B cell (primary cell): Measurements from ENCODE around the gene ZNF789. TPM values are rescaled to one million over a fixed set of nuclear protein-coding genes. Genes with fewer than 3 reads are reported as not detected.
A peak's percentile ranks its signal among the peaks of the same experiment; 100 is the strongest.

ENCODE experiments used
- ATAC-seq: fragments of 200-7000 bp; cut with Tn5 transposase; one replicate; pipeline ENCODE4 v1.10.0; 2021; ENCODE audit warnings: low read depth, mild to moderate bottlenecking, moderate number of reproducible peaks, moderate library complexity
- CTCF ChIA-PET: fragments of 350-600 bp; sonication (Branson Sonifier 250); formaldehyde crosslinking; loops from one replicate; lab custom pipeline; 2021; ENCODE audit warnings: antibody characterized with exemption, inconsistent platforms; lab: Charles Lee
- POLR2A ChIA-PET: fragments of 350-600 bp; sonication (Branson Sonifier 250); formaldehyde crosslinking; loops from one replicate; lab custom pipeline; 2021; ENCODE audit warnings: antibody characterized with exemption; lab: Charles Lee
- DNase-seq: peaks from one replicate; pipeline ENCODE4 v3.0.0; 2013
- H2AFZ ChIP-seq: 2 replicates; pipeline ENCODE4 v1.6.1; 2012; ENCODE audit warnings: mild to moderate bottlenecking, low read depth, low read length; ENCODE audit not compliant: insufficient read depth, poor library complexity, severe bottlenecking
- H3K27ac ChIP-seq, 2 donors: 1 replicate in 1 of 2; 2 replicates in 1 of 2; pipeline ENCODE4 v1.5.1; 2012 to 2013; ENCODE audit warnings: low read length in 2 of 2, mild to moderate bottlenecking in 2 of 2, moderate library complexity in 1 of 2
- H3K27me3 ChIP-seq, 4 experiments: fragments of 200-600 bp in 1 of 4; sonication (generic) in 1 of 4; replicated peaks in 1 of 4; 1 replicate in 2 of 4; 2 replicates in 2 of 4; pipeline versions ENCODE4 v1.6.1 to v1.7.0; 2013 to 2016; ENCODE audit warnings: low read length in 3 of 4, mild to moderate bottlenecking in 2 of 4, mixed read lengths in 1 of 4, moderate library complexity in 1 of 4; ENCODE audit not compliant: insufficient read depth in 4 of 4, control insufficient read depth in 3 of 4; ENCODE audit errors: control extremely low read depth in 1 of 4
- H3K36me3 ChIP-seq, 2 experiments: replicated peaks in 1 of 2; 1 replicate in 1 of 2; 2 replicates in 1 of 2; pipeline versions ENCODE4 v1.6.1 to v1.7.1; 2013; ENCODE audit warnings: low read length in 1 of 2; ENCODE audit not compliant: insufficient read depth in 2 of 2, control insufficient read depth in 1 of 2; ENCODE audit errors: control extremely low read depth in 1 of 2, extremely low read depth in 1 of 2
- H3K4me1 ChIP-seq, 2 donors: fragments of 200-600 bp in 1 of 2; sonication (generic) in 1 of 2; 1 replicate in 1 of 2; 2 replicates in 1 of 2; pipeline versions ENCODE4 v1.5.1 to v1.6.1; 2013 to 2017; ENCODE audit warnings: low read length in 2 of 2; ENCODE audit not compliant: control insufficient read depth in 2 of 2, insufficient read depth in 2 of 2
- H3K4me2 ChIP-seq: replicated peaks from 2 replicates; pipeline ENCODE3; 2012; ENCODE audit warnings: mild to moderate bottlenecking, low read depth, low read length; ENCODE audit not compliant: poor library complexity, severe bottlenecking
- H3K4me3 ChIP-seq, 5 experiments: fragments of 200-600 bp in 1 of 5; sonication (generic) in 1 of 5; 1 replicate in 3 of 5; 2 replicates in 2 of 5; pipeline versions ENCODE4 v1.5.1 to v1.7.0; 2011 to 2016; ENCODE audit warnings: low read length in 4 of 5, mild to moderate bottlenecking in 4 of 5, low read depth in 2 of 5, control low read depth in 1 of 5, moderate library complexity in 1 of 5; ENCODE audit not compliant: insufficient read depth in 1 of 5; ENCODE audit errors: control extremely low read depth in 1 of 5, extremely low read depth in 1 of 5
- H3K79me2 ChIP-seq: fragments of 200-600 bp; sonication (generic); one replicate; pipeline ENCODE4 v1.6.0; 2016; ENCODE audit warnings: low read length; ENCODE audit not compliant: control insufficient read depth, insufficient read depth
- H3K9ac ChIP-seq: fragments of 200-600 bp; sonication (generic); 2 replicates; pipeline ENCODE4 v1.6.1; 2017; ENCODE audit warnings: mild to moderate bottlenecking, low read length, moderate library complexity
- H3K9me3 ChIP-seq, 3 donors: one replicate each; pipeline versions ENCODE4 v1.6.1 to v1.7.1; 2013; ENCODE audit warnings: low read length in 2 of 3; ENCODE audit not compliant: control insufficient read depth in 2 of 3, insufficient read depth in 1 of 3; ENCODE audit errors: control extremely low read depth in 1 of 3
- H4K20me1 ChIP-seq: 2 replicates; pipeline ENCODE4 v1.6.0; 2012; ENCODE audit warnings: mild to moderate bottlenecking, low read length; ENCODE audit not compliant: insufficient read depth, control insufficient read depth, poor library complexity, severe bottlenecking
- H3K27ac Mint-ChIP-seq: one replicate; pipeline ENCODE4 v1.8.0; 2021; ENCODE audit warnings: mixed read lengths
- H3K27me3 Mint-ChIP-seq: one replicate; pipeline ENCODE4 v1.8.0; 2021; ENCODE audit warnings: mixed read lengths
- H3K4me1 Mint-ChIP-seq: one replicate; pipeline ENCODE4 v1.8.0; 2021; ENCODE audit warnings: mixed read lengths
- H3K4me3 Mint-ChIP-seq: one replicate; pipeline ENCODE4 v1.8.0; 2021; ENCODE audit warnings: mixed read lengths
- H3K9me3 Mint-ChIP-seq: one replicate; pipeline ENCODE4 v1.8.0; 2022; ENCODE audit warnings: mixed read lengths; ENCODE audit not compliant: insufficient read depth
- EZH2 ChIP-seq: IDR thresholded peaks from 2 replicates; pipeline ENCODE4 v1.6.1; 2012; ENCODE audit warnings: borderline replicate concordance, low read depth, mild to moderate bottlenecking, moderate library complexity, low read length; ENCODE audit not compliant: insufficient read depth, poor library complexity, severe bottlenecking
- WGBS: methylation state at CpG from one replicate; pipeline ENCODE4 v1.1.5; 2013; ENCODE audit warnings: missing lambda C conversion rate; ENCODE audit not compliant: insufficient coverage; 5-methylcytosine and 5-hydroxymethylcytosine counted together
- intact Hi-C: fragments of 100-400 bp; cut with micrococcal nuclease; formaldehyde crosslinking; loops from one replicate; pipeline ENCODE4 v1.10.0; 2022
- polyA plus RNA-seq: library from polyadenylated mRNA; depleted of rRNA; stranded (reverse); fragments of >200 nt; gene quantifications from 2 replicates; pipeline ENCODE4 v1.2.3, GENCODE V29; 2012
- total RNA-seq, 2 donors: library from RNA; stranded (reverse); fragments of 120-200 nt in 1 of 2; gene quantifications; 1 replicate in 1 of 2; 2 replicates in 1 of 2; pipeline versions ENCODE4 v1.2.3 to v1.2.4, GENCODE V29; 2013 to 2022
- TF ChIP-seq, protein P1 (sequence below): fragments of 200-600 bp; IDR thresholded peaks from one replicate; pipeline ENCODE4 v1.8.0; 2022; ENCODE audit warnings: antibody characterized with exemption, mild to moderate bottlenecking

The ZNF789 gene
- total and polyA plus RNA-seq, 2 donors (not counting 1 experiment from before 2014, with no cell fraction given), result 16.4 to 36.7 TPM

DNA sequence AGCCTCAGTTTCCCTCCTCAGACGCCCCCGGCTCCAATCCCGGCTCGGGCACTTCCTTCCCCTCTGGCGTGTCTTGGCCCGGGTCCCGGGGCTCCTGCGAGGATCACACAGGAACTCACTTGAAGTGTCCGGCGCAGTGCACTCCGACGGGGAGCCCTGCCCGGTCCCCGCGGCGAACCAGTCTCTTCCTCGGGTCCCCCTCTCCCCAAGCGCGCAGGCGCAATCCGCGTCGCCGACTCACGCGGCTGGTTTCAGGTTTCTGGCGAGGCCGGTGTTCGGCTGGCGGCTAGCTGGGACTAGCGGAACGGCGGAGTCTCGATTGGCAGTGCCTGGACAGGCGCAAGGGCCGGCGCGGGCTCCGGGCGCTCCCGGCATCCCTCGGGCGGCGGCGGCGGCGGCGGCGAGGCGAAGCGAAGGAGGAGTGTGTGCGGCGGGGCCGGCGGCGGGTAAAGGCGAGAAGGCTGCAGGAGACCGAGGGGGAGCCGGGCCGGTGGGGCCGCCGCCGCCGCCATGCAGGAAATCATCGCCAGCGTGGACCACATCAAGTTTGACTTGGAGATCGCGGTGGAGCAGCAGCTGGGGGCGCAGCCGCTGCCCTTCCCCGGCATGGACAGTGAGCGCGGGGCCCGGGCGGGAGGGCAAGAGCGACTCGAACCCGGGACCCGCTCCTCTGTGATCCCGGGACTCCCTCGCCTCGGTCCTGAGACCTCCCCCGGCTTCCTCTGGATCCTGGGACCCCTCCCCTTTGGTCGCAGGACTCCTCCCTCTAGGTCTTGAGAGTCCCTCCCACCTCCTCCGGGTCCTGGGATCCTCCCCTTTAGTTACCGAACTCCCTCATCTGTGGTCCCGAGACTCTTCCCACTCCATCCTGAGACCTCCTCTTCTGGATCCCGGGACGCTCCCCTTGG, 33.9 kb upstream of the ZNF789 start, which contains the start of the genes CPSF4 and PTCD1:
Gene CPSF4, plus strand, starts transcription at position 371 of the 908 bp plus-strand sequence. Its CDS starts 140 bp downstream, at position 511.
Gene PTCD1, minus strand, starts transcription at position 226 of the 908 bp plus-strand sequence. CDS start 3,556 bp downstream, outside the sequence.
- no peaks in the 10 kb centered on the region for H3K9me3 Mint-ChIP-seq
- H3K27ac ChIP-seq, result peak within 1 kb of the TSS; percentile 59 to 79
- H3K4me1 Mint-ChIP-seq, result peaks cover 30% of the 10 kb centered on the region
- H4K20me1 ChIP-seq, result peaks cover 10% of the 10 kb centered on the region
- peaks cover 1 to 12% of the 10 kb centered on the region in 2 experiments for H3K36me3 ChIP-seq
- CTCF ChIA-PET, result interaction anchor here (0.6 to 1.4 kb wide), 3 partner anchors 21 to 73 kb away, joined by 3 to 4 read pairs (median 3); no protein-coding TSS in a partner anchor
- peak within 1 kb of the TSS; percentile 99 for H2AFZ ChIP-seq
- peak within 1 kb of the TSS; percentile 41 to 97 (median 92) for H3K4me3 ChIP-seq
- H3K79me2 ChIP-seq, result peaks cover 34% of the 10 kb centered on the region
- no peaks in the 10 kb centered on the region for H3K9me3 ChIP-seq
- H3K4me3 Mint-ChIP-seq, result peak within 1 kb of the TSS; percentile 97
- ATAC-seq (peak; percentile 96), DNase-seq (peak; percentile 93)
- peak within 1 kb of the TSS; percentile 97 for H3K4me2 ChIP-seq
- intact Hi-C loops, result loop anchor here (1.0 to 2.0 kb wide), 5 partner anchors 27 to 65 kb away; partner anchors contain the start of genes ARPC1B, ATP5MF, BUD31 and PDAP1
- H3K27me3 ChIP-seq, result no peaks in the 10 kb centered on the region
- peak within 1 kb of the TSS; percentile 91 for H3K9ac ChIP-seq
- peaks cover 12 to 28% of the 10 kb centered on the region in 2 donors for H3K4me1 ChIP-seq
- TF ChIP-seq, protein P1, sequence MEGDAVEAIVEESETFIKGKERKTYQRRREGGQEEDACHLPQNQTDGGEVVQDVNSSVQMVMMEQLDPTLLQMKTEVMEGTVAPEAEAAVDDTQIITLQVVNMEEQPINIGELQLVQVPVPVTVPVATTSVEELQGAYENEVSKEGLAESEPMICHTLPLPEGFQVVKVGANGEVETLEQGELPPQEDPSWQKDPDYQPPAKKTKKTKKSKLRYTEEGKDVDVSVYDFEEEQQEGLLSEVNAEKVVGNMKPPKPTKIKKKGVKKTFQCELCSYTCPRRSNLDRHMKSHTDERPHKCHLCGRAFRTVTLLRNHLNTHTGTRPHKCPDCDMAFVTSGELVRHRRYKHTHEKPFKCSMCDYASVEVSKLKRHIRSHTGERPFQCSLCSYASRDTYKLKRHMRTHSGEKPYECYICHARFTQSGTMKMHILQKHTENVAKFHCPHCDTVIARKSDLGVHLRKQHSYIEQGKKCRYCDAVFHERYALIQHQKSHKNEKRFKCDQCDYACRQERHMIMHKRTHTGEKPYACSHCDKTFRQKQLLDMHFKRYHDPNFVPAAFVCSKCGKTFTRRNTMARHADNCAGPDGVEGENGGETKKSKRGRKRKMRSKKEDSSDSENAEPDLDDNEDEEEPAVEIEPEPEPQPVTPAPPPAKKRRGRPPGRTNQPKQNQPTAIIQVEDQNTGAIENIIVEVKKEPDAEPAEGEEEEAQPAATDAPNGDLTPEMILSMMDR, result no peak
- no peak for TF ChIP-seq EZH2
- under 1% methylated on average over 89 of the region's 89 CpGs for WGBS
- H3K27ac Mint-ChIP-seq, result peak within 1 kb of the TSS; percentile 95
- H3K27me3 Mint-ChIP-seq, result no peaks in the 10 kb centered on the region
- POLR2A ChIA-PET, result interaction anchor here (1.7 to 1.9 kb wide), 2 partner anchors 30 to 120 kb away, joined by 6 to 8 read pairs; partner anchors contain the start of genes BUD31, PDAP1 and ZNF655
